Measurements from ENCODE around the gene TRIM42. TPM values are rescaled to one million over a fixed set of nuclear protein-coding genes. Genes with fewer than 3 reads are reported as not detected.

The TRIM42 gene
- total RNA-seq (2014; rRNA removed; shearing (Covaris generic); ENCODE audit: low replicate concordance), result not detected in 2 replicates

GRCh38 chr3:140677764-140678163 lies at the start of gene TRIM42:
TSS of gene TRIM42 (plus strand) at chr3:140678064. CDS start at chr3:140678230, 166 bp downstream.
- Histone ChIP-seq H3K36me3 (no peaks in the 10 kb centered on the region), H3K4me3 (no peak within 1 kb of the TSS), H3K27me3 (no peaks in the 10 kb centered on the region), H3K9me3 (no peaks in the 10 kb centered on the region)
- DNase-seq, result no peak

- Histone ChIP-seq H3K27me3 (no peaks in the 10 kb centered on the region), H3K36me3 (no peaks in the 10 kb centered on the region)
Observed at GRCh38 chr3:140628606-140629005, 49.3 kb upstream of the TRIM42 start.

DNA sequence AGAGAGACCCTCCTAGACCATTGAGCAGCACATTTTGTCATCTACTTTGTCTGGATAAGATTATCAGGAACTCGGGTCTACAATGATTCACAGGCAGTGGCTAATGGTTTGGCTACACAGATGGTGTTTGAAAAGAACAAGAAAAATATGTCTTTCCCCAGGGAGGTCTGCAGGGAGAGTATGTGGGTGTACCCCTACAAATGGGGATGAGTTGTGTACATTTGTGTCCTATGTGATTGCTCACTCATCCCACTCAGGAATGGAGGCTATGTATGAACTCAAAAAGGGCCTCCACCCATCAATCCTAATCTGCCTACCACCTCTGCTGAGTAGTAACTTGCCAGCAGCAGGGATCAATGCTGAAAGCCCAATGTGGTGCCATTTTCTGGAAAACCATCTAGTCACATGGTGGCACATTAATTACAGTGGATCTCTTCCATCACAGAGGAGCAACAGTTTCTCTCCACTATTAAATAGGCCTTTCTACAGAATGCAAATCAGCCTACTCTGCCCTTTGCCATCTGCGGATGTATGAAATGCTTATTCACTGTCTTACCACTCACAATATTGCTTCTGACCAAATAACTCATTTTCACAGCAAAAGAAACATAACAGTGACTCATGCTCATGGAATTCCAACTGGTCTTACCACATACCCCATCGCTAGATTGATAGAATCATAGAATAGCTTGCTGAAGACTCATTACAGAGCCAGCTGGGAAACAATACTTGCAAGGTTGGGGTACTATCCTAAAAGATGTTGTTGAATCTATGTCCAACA lies 48.3 kb upstream of the TRIM42 start:
- DNase-seq, result no peak
- no peak overlapping the region for H3K4me3 ChIP-seq
- H3K27me3 ChIP-seq, result no peaks in the 10 kb centered on the region
- H3K9me3 ChIP-seq, result no peaks in the 10 kb centered on the region
- H3K36me3 ChIP-seq, result no peaks in the 10 kb centered on the region

More at GRCh38 chr3:140628606-140629005, 49.3 kb upstream of the TRIM42 start:
- DNase-seq, result no peak
- no peaks in the 10 kb centered on the region for H3K9me3 ChIP-seq
- H3K4me3 ChIP-seq, result no peak overlapping the region

DNA sequence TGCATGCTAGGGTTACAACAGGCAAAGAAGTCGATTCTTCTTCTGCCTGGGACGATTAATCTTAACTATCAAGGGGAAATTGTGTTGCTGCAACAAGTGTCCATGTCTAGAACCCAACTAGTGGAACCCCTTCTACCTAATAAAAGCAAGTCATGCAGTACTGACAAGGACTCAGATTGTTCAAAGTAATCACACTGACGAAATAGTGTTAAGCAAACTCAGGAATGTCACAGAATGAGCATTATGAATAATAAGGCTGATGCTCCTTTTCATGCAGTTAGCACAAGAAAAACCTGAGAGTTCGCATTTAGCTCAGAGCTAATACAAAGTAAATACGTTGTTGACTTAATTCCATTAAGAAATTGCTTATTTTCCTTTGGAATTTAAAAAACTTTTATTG lies 47.5 kb upstream of the TRIM42 start:
- H3K4me3 ChIP-seq, result no peak overlapping the region
- no peak for DNase-seq
- no peaks in the 10 kb centered on the region for H3K36me3 ChIP-seq
- H3K9me3 ChIP-seq, result no peaks in the 10 kb centered on the region
- H3K27me3 ChIP-seq, result no peaks in the 10 kb centered on the region

DNA sequence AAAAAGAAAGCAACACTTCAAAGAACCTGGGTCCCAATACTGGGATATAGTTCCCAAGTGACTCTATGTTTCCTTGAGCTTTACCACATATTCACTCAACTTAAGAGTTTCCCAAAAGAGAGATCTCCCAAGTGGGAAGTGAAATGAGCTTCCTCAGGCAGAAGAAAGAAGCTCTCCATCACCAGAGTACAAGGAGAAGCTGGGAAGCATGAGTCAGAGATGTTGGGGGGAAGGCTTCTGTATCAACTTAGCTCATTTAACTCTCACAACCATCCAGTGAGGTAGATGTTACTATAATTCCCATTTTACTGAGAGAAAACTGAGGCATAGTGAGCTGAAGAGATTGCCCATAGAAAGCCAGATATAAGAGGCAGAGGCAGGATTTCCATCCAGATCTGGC lies 47.0 kb upstream of the TRIM42 start:
- no peak overlapping the region for H3K4me3 ChIP-seq
- DNase-seq, result no peak
- no peaks in the 10 kb centered on the region for H3K9me3 ChIP-seq

DNA sequence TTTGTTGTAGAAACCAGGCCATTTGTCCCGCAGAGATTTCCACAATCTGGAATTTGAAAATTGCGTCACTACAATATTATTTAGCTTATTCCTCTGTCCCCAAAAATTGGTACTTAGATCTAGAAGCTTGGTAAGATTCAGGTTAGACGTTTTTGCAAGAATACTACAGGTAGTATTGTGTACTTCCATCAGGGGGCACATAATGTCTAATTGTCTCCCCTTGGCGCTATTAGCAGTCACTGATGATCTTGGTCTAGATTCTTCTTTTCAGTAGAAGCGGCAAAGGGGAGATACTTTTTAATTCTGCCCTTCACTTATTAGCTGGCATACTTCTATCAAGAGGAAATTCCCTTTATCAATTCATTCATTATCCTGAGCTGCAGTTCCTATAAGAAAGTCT lies 42.6 kb upstream of the TRIM42 start:
- no peaks in the 10 kb centered on the region for H3K36me3 ChIP-seq
- no peaks in the 10 kb centered on the region for H3K27me3 ChIP-seq
- DNase-seq, result no peak
- H3K9me3 ChIP-seq, result no peaks in the 10 kb centered on the region
- no peak overlapping the region for H3K4me3 ChIP-seq

More for the DNA sequence above, 47.0 kb upstream of the TRIM42 start:
- no peaks in the 10 kb centered on the region for H3K27me3 ChIP-seq
- no peaks in the 10 kb centered on the region for H3K36me3 ChIP-seq

DNA sequence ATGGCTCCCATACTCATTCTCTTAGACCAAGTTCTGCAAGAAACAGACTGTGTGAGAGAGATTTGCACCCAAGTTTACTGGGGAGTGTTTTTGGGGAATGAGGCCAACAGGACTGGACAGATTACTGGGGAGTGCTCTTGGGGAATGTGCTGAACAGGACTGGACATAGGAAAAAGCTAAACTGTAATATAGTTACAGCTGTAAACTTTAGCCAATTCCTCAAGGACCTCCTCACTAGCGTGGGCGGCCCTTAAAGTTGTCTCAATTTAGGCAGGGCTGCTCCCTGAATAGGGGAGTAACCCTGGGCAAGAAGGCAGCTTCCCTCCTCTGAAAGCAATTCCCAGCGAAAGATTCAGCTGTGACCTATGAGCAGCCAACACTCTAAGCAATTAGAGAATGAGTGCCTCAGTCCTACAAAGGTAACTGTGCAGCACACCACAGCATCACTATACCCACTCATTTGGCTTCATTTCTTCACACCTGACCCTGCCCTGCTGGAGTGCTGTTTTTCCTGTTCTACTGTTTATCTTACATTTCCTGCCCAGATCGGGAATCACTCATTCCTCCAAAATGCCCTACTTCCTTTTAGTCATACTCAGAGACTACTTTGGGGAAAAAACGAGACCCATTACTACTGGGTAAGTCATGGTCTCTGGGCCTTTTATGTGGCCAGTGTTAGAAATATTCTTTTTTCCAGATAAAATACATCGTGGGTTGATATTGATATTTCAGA lies 41.3 kb upstream of the TRIM42 start:
- no peaks in the 10 kb centered on the region for H3K27me3 ChIP-seq
- no peak overlapping the region for H3K4me3 ChIP-seq
- H3K36me3 ChIP-seq, result no peaks in the 10 kb centered on the region
- H3K9me3 ChIP-seq, result no peaks in the 10 kb centered on the region
- no peak for DNase-seq

DNA sequence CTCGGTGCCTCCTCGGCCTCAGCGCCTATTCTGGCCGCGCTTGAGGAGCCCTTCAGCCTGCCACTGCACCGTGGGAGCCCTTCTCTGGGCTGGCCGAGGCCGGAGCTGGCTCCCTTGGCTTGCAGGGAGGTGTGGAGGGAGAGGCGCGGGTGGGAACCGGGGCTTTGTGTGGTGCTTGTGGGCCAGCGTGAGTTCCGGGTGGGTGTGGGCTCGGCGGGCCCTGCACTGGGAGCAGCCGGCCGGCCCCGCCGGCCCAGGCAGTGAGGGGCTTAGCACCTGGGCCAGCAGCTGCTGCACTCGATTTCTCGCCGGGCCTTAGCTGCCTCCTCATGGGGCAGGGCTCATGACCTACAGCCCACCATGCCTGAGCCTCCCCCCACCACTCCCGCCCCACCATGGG lies 26.6 kb upstream of the TRIM42 start:
- H3K9me3 ChIP-seq, result no peaks in the 10 kb centered on the region
- no peaks in the 10 kb centered on the region for H3K27me3 ChIP-seq
- no peak for DNase-seq
- no peaks in the 10 kb centered on the region for H3K36me3 ChIP-seq
- H3K4me3 ChIP-seq, result no peak overlapping the region

- 0 out of 2 replicates have a peak, but pooled peaks cover 2% of the 10 kb centered on the region for H3K27me3 ChIP-seq
Observed at GRCh38 chr3:140655678-140656077, 22.2 kb upstream of the TRIM42 start.

DNA sequence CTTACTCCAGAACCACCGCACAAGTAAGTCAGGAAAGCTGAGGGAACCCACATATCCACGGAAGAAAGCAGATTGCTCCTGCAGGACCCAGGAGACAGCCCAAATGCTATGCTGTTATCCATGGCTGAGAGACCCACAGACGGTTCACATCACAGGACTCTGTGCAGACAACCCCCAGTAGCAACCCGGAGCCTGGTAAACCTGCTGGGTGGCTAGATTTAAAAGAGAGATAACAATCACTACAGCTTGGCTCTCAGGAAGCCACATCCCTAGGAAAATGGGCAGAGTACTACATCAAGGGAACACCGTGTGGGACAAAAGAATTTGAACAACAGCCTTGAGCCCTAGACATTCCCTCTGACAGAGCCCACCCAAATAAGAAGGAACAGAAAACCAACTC lies 13.8 kb upstream of the TRIM42 start:
- H3K9me3 ChIP-seq, result peaks cover 4% of the 10 kb centered on the region
- H3K36me3 ChIP-seq, result no peaks in the 10 kb centered on the region
- H3K27me3 ChIP-seq, result peaks cover 12% of the 10 kb centered on the region
- DNase-seq, result no peak
- H3K4me3 ChIP-seq, result no peak overlapping the region

More at GRCh38 chr3:140655678-140656077, 22.2 kb upstream of the TRIM42 start:
- Histone ChIP-seq H3K36me3 (no peaks in the 10 kb centered on the region), H3K9me3 (peaks cover 2% of the 10 kb centered on the region; the same call in 1 of the 2 replicates), H3K4me3 (no peak overlapping the region)
- no peak for DNase-seq

DNA sequence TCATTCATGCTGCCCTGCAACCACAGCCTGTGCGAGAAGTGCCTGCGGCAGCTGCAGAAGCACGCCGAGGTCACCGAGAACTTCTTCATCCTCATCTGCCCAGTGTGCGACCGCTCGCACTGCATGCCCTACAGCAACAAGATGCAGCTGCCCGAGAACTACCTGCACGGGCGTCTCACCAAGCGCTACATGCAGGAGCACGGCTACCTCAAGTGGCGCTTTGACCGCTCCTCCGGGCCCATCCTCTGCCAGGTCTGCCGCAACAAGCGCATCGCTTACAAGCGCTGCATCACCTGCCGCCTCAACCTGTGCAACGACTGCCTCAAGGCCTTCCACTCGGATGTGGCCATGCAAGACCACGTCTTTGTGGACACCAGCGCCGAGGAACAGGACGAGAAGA lies 4.7 kb downstream of the TRIM42 start:
- no peaks in the 10 kb centered on the region for H3K9me3 ChIP-seq
- no peaks in the 10 kb centered on the region for H3K27me3 ChIP-seq
- H3K4me3 ChIP-seq, result no peak overlapping the region
- no peak for DNase-seq
- no peaks in the 10 kb centered on the region for H3K36me3 ChIP-seq

GRCh38 chr3:140686128-140686527 lies 8.3 kb downstream of the TRIM42 start:
- no peaks in the 10 kb centered on the region for H3K27me3 ChIP-seq
- no peak for DNase-seq
- H3K4me3 ChIP-seq, result no peak overlapping the region
- H3K9me3 ChIP-seq, result no peaks in the 10 kb centered on the region
- H3K36me3 ChIP-seq, result no peaks in the 10 kb centered on the region

DNA sequence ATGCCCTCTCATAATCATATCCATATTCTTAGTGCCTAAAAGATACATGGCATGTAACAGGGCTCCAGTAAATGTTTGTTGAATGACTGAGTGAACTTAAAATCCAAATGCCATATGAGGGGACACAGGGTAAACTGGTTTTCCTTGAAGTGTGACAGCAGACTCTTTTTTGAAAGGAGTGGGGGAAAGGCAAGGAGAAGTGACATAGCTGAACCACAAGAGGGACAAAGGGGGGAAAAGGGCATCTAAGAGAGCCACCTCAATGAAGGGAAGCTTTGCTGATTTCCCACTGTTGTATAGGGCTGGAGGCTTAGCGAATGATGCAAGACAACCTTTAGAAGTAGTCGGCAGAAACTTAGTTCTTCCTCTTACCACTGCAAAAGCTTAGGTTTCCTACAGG lies 9.1 kb downstream of the TRIM42 start:
- Histone ChIP-seq H3K36me3 (no peaks in the 10 kb centered on the region), H3K9me3 (no peaks in the 10 kb centered on the region), H3K4me3 (no peak overlapping the region), H3K27me3 (no peaks in the 10 kb centered on the region)
- no peak for DNase-seq

- no peak for DNase-seq
- Histone ChIP-seq H3K27me3 (no peaks in the 10 kb centered on the region), H3K4me3 (no peak overlapping the region), H3K36me3 (no peaks in the 10 kb centered on the region), H3K9me3 (no peaks in the 10 kb centered on the region)
Observed at GRCh38 chr3:140695361-140696061, 17.6 kb downstream of the TRIM42 start.

DNA sequence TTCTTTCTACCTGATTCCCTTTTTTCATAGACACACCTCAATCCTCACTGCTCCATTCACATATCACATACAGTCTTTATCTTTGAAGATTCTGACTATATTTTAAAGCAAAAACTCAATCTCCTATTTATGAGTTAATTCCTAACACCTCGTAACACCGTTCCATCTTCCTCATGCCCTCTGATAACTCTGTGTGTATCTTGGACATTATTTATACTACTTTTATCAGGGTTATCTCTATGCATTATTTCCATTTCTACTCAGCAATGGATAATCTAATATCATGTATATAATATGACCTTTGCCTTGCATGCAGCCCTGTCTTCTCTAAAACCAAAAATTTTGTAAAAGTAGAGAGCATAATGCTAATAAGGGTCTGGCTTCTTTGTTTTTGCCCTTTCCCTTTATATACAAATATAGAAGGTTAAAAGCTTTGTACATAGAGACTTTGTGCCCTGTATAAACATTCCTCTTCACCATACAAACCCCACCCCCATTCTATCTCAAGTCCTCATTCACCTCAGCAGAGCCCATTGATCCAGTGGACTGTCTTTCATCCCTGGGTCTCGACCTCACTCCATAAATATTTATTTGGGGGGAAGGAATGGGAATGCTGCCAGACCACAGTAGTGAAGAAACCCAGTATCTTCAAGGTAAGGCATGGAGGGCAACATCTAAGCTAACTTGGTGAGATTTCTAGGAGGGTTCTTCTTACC lies 21.8 kb downstream of the TRIM42 start:
- DNase-seq, result no peak
- Histone ChIP-seq H3K36me3 (no peaks in the 10 kb centered on the region), H3K27me3 (no peaks in the 10 kb centered on the region), H3K4me3 (no peak overlapping the region), H3K9me3 (no peaks in the 10 kb centered on the region)

- Histone ChIP-seq H3K27me3 (no peaks in the 10 kb centered on the region), H3K4me3 (no peak overlapping the region), H3K9me3 (no peaks in the 10 kb centered on the region), H3K36me3 (no peaks in the 10 kb centered on the region)
- no peak for DNase-seq
Observed at GRCh38 chr3:140702281-140702680, 24.4 kb downstream of the TRIM42 start.

GRCh38 chr3:140703496-140703895 lies 25.6 kb downstream of the TRIM42 start:
- Histone ChIP-seq H3K9me3 (no peaks in the 10 kb centered on the region), H3K27me3 (no peaks in the 10 kb centered on the region), H3K4me3 (no peak overlapping the region), H3K36me3 (no peaks in the 10 kb centered on the region)
- no peak for DNase-seq

Measured in MG63 (cell line).